22Rv1 (cell line): ENCODE measurements around the gene NGDN.
"Not testable (repeated sequence)": the region's sequence is repeated elsewhere in the genome, so short reads cannot be mapped to it uniquely, and the experiment has no call there.

Source experiments
- H3K27ac ChIP-seq: fragments of 450-650 bp; 2 replicates; pipeline ENCODE4 v1.5.1; 2017
- ZFX ChIP-seq: fragments of 450-650 bp; IDR thresholded peaks from 2 replicates; pipeline ENCODE4 v1.6.1; 2017; ENCODE audit warnings: antibody characterized with exemption, borderline replicate concordance
- TF ChIP-seq, protein P1 (sequence below): fragments of 450-650 bp; IDR thresholded peaks from 2 replicates; pipeline ENCODE4 v1.5.1; 2017; ENCODE audit warnings: mild to moderate bottlenecking

NGDN gene

GRCh38 chr14:23469127-23469905 is at the start of gene NGDN:
NGDN (plus strand) TSS chr14:23469703; CDS start chr14:23469716, 13 bp downstream.
- peak within 1 kb of the TSS; percentile 82 for H3K27ac ChIP-seq
- no peak for TF ChIP-seq ZFX
- TF ChIP-seq, protein P1, sequence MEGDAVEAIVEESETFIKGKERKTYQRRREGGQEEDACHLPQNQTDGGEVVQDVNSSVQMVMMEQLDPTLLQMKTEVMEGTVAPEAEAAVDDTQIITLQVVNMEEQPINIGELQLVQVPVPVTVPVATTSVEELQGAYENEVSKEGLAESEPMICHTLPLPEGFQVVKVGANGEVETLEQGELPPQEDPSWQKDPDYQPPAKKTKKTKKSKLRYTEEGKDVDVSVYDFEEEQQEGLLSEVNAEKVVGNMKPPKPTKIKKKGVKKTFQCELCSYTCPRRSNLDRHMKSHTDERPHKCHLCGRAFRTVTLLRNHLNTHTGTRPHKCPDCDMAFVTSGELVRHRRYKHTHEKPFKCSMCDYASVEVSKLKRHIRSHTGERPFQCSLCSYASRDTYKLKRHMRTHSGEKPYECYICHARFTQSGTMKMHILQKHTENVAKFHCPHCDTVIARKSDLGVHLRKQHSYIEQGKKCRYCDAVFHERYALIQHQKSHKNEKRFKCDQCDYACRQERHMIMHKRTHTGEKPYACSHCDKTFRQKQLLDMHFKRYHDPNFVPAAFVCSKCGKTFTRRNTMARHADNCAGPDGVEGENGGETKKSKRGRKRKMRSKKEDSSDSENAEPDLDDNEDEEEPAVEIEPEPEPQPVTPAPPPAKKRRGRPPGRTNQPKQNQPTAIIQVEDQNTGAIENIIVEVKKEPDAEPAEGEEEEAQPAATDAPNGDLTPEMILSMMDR: peak; percentile 89

DNA sequence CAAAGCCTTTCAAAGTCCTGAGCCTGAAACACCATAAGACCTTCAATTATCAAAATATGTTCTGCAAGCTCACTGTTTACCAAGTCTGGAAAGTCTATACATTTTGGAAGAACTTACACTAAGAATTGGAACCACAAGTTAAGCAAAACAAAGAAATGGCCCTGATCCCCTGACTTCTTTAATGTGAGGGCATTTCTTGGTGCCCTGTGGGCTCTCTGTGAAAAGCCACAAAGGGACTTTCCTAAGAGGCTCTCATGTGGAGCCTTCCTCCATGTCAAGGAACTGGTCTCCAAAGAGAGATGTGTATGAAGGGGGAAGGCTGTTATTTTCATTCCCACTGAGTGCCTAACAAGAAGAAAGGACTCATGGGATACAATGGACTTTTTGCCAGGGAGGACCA is 47.9 kb upstream of the NGDN start:
- no peak for TF ChIP-seq ZFX
- TF ChIP-seq, protein P1: no peak
- H3K27ac ChIP-seq: no peak overlapping the region

GRCh38 chr14:23423657-23424056 is 45.8 kb upstream of the NGDN start:
- TF ChIP-seq, protein P1: no peak
- no peak for TF ChIP-seq ZFX
- no peak overlapping the region for H3K27ac ChIP-seq

DNA sequence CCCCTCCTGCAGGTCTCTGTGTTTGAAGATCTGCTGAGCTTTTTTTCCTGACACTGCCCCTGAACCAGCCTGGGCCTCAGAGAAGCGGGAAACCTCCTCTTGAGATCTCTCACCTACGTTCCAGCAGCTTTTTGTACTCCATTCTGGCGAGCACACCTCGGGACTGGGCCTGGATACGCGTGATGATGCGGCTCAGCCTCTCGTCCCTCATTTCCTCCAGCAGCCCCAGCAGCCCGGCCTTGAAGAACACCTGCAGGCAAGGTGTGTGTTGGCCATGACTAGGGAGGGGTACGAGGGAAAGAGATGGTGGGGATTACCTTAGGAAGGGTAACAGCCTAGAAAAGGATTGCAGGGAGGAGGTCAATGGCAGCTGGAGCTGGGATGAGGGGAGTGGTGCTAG is 44.3 kb upstream of the NGDN start:
- no peak overlapping the region for H3K27ac ChIP-seq
- no peak for TF ChIP-seq ZFX
- TF ChIP-seq, protein P1: no peak

DNA sequence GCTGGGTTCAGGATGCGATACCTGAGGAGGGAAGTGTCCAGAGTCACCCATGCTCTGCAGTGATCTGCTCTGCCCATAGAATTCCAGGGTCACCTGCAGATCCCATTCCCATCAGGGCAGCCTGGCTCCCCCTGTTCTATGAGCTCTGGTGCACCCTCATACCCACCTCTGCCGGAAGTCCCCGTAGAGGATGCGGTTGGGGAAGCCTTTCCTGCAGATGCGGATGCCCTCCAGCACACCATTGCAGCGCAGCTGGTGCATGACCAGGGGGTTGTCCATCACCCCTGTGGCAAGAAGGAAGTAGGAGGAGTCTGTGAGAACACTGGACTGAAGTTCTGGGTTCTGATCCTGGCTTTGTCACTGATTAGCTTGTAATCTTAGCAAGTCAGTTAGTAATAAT is 43.7 kb upstream of the NGDN start:
- not testable (repeated sequence) for H3K27ac ChIP-seq

GRCh38 chr14:23428686-23429495 is 40.6 kb upstream of the NGDN start:
- H3K27ac ChIP-seq: no peak overlapping the region
- TF ChIP-seq ZFX: no peak
- TF ChIP-seq, protein P1: no peak

GRCh38 chr14:23430016-23430722 is 39.3 kb upstream of the NGDN start:
- no peak for TF ChIP-seq ZFX
- TF ChIP-seq, protein P1: no peak
- no peak overlapping the region for H3K27ac ChIP-seq
